HepG2 (cell line): ENCODE data around the gene TRIM25. TPM values are rescaled to one million over a fixed set of nuclear protein-coding genes. Genes with fewer than 3 reads are reported as not detected.

Experiments used
- DPF2 ChIP-seq: sonication (generic); formaldehyde crosslinking; IDR thresholded peaks from 2 replicates; pipeline ENCODE4 v1.4.0; 2020; ENCODE audit warnings: mild to moderate bottlenecking, low read depth, missing genetic modification reagents, borderline replicate concordance
- FOSL1 ChIP-seq: sonication (generic); formaldehyde crosslinking; IDR thresholded peaks from 2 replicates; pipeline ENCODE4 v1.9.0; 2021; ENCODE audit warnings: missing genetic modification reagents, borderline replicate concordance
- FOXO1 ChIP-seq: sonication (generic); formaldehyde crosslinking; IDR thresholded peaks from 2 replicates; pipeline ENCODE4 v1.4.0; 2020; ENCODE audit warnings: missing genetic modification reagents
- KDM5B ChIP-seq: sonication (generic); formaldehyde crosslinking; IDR thresholded peaks from 2 replicates; pipeline ENCODE4 v1.4.0; 2020; ENCODE audit warnings: missing genetic modification reagents, mild to moderate bottlenecking, borderline replicate concordance
- KDM6A ChIP-seq: IDR thresholded peaks from 2 replicates; pipeline ENCODE4 v1.6.1; 2016; ENCODE audit warnings: low read depth
- NFE2 ChIP-seq: sonication (generic); formaldehyde crosslinking; IDR thresholded peaks from 2 replicates; pipeline ENCODE4 v1.4.0; 2020; ENCODE audit warnings: missing genetic modification reagents
- NFYC ChIP-seq: IDR thresholded peaks from 2 replicates; pipeline ENCODE4 v1.6.1; 2016; ENCODE audit warnings: missing genetic modification reagents, missing compliant biosample characterization
- TEAD3 ChIP-seq: optimal IDR thresholded peaks from 2 replicates; pipeline ENCODE3; 2016; ENCODE audit warnings: borderline replicate concordance
- ZNF335 ChIP-seq: sonication (generic); formaldehyde crosslinking; IDR thresholded peaks from 2 replicates; pipeline ENCODE4 v1.4.0; 2020; ENCODE audit warnings: missing genetic modification reagents
- ZNF431 ChIP-seq: sonication (generic); formaldehyde crosslinking; IDR thresholded peaks from 2 replicates; pipeline ENCODE4 v1.9.0; 2022; ENCODE audit warnings: missing genetic modification reagents, low read depth, mild to moderate bottlenecking, borderline replicate concordance
- ZNF460 ChIP-seq: sonication (generic); formaldehyde crosslinking; IDR thresholded peaks from 2 replicates; pipeline ENCODE4 v1.5.1; 2020; ENCODE audit warnings: missing genetic modification reagents, mild to moderate bottlenecking, borderline replicate concordance
- ZNF543 ChIP-seq: sonication (generic); formaldehyde crosslinking; IDR thresholded peaks from 2 replicates; pipeline ENCODE4 v1.4.0; 2020; ENCODE audit warnings: mild to moderate bottlenecking, missing genetic modification reagents
- ZNF552 ChIP-seq: sonication (generic); formaldehyde crosslinking; IDR thresholded peaks from 2 replicates; pipeline ENCODE4 v1.9.0; 2022; ENCODE audit warnings: missing genetic modification reagents, mild to moderate bottlenecking, borderline replicate concordance
- ZNF746 ChIP-seq: sonication (generic); formaldehyde crosslinking; IDR thresholded peaks from 2 replicates; pipeline ENCODE4 v1.8.0; 2022; ENCODE audit warnings: mild to moderate bottlenecking, missing genetic modification reagents
- ZNF747 ChIP-seq: sonication (generic); formaldehyde crosslinking; IDR thresholded peaks from 2 replicates; pipeline ENCODE4 v1.8.1; 2023; ENCODE audit warnings: missing genetic modification reagents, mild to moderate bottlenecking, borderline replicate concordance
- ZZZ3 ChIP-seq: sonication (generic); formaldehyde crosslinking; IDR thresholded peaks from 2 replicates; pipeline ENCODE4 v1.4.0; 2020; ENCODE audit warnings: missing genetic modification reagents, mild to moderate bottlenecking, borderline replicate concordance
- polyA plus RNA-seq, 8 experiments: library from polyadenylated mRNA; depleted of rRNA in 3 of 8; stranded (reverse) in 7 of 8; unstranded in 1 of 8; fragments of >200 nt; fragmentation: Illumina TruSeq in 4 of 8; extraction: Trizol in 4 of 8; gene quantifications; 2 replicates each; pipeline versions ENCODE4 v1.2.1 to v1.2.3, GENCODE V29; 2011 to 2016; ENCODE audit warnings: low read depth in 4 of 8, missing spikeins in 1 of 8, mixed read lengths in 1 of 8; ENCODE audit not compliant: insufficient read depth in 1 of 8
- total RNA-seq, 5 experiments: library from RNA; depleted of rRNA; stranded (reverse); fragments of >200 nt; fragmentation: Illumina TruSeq; extraction: Trizol; gene quantifications; 2 replicates each; pipeline ENCODE4 v1.2.3, GENCODE V29; 2016; ENCODE audit warnings: low read depth in 1 of 5
- TF ChIP-seq, protein P1 (sequence below): IDR thresholded peaks from 2 replicates; pipeline ENCODE4 v1.6.1; 2018; ENCODE audit warnings: missing genetic modification reagents
- TF ChIP-seq, protein P2 (sequence below): sonication (generic); formaldehyde crosslinking; IDR thresholded peaks from 2 replicates; pipeline ENCODE4 v1.4.0; 2020; ENCODE audit warnings: missing genetic modification reagents, mild to moderate bottlenecking, borderline replicate concordance
- TF ChIP-seq, protein P3 (sequence below): sonication (generic); formaldehyde crosslinking; IDR thresholded peaks from 2 replicates; pipeline ENCODE4 v1.5.0; 2020; ENCODE audit warnings: missing genetic modification reagents, mild to moderate bottlenecking, borderline replicate concordance
- TF ChIP-seq, protein P4 (sequence below): conservative IDR thresholded peaks from 2 replicates; pipeline ENCODE4 v1.6.1; 2018; ENCODE audit warnings: missing genetic modification reagents
- TF ChIP-seq, protein P5 (sequence below): sonication (generic); formaldehyde crosslinking; IDR thresholded peaks from 2 replicates; pipeline ENCODE4 v1.8.0; 2022; ENCODE audit warnings: mild to moderate bottlenecking, missing genetic modification reagents, moderate library complexity

The TRIM25 gene
- total and polyA plus RNA-seq, 2 of the 13 experiments (the other 11 are each of a cell fraction or from before 2014, with no cell fraction given), result 30.8 to 42.2 TPM

DNA sequence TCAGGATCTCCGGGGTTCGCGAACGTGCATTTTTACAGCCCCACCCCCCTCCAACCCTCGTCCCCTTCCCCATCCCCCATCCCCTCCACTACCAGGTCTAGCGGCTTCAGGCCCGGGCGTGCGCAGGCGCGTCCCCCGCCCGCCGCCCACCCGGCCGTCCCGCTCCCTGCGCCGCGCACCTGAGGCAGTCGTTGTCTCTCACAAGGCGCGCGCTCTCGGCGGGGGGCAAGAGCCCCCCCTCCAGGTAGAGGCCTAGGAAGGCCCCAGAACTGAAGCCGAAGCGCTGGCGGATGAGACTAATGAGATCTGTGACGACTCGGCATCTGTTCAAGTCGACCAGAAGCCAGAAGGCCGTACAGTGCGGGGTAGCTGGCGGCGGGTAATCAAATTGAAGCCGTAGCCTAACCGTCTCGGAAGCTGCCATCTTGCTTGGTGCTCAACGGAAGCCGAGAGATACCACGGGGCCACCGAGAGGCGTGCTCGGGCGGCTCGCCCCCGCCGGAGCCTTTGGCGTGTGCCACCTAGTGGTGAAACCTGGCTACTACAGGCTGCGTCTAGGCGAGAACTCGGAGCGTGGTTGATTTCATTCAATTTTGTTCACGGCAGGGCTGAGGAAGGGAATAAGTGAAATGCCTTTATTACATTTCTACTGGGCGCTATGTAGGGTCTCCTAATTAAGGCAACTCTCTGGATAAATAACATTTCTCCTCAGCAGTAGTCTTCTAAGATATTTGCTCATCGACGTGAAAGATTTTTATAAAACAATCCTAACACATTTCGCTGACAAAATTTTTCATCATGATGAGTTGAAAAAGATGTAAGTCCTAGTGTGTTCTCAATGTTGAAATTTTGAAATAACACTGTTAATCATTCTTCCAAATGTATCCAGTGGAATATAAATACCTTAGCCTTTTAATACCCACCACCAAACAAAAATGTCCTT is 47.0 kb upstream of the TRIM25 start, which contains the start of gene COIL (continued):
- TF ChIP-seq, protein P1, sequence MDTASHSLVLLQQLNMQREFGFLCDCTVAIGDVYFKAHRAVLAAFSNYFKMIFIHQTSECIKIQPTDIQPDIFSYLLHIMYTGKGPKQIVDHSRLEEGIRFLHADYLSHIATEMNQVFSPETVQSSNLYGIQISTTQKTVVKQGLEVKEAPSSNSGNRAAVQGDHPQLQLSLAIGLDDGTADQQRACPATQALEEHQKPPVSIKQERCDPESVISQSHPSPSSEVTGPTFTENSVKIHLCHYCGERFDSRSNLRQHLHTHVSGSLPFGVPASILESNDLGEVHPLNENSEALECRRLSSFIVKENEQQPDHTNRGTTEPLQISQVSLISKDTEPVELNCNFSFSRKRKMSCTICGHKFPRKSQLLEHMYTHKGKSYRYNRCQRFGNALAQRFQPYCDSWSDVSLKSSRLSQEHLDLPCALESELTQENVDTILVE (CRISPR knock-in tag), result peak; percentile 86
- TF ChIP-seq, protein P2, sequence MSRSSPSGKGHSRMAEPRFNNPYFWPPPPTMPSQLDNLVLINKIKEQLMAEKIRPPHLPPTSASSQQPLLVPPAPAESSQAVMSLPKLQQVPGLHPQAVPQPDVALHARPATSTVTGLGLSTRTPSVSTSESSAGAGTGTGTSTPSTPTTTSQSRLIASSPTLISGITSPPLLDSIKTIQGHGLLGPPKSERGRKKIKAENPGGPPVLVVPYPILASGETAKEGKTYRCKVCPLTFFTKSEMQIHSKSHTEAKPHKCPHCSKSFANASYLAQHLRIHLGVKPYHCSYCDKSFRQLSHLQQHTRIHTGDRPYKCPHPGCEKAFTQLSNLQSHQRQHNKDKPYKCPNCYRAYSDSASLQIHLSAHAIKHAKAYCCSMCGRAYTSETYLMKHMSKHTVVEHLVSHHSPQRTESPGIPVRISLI (CRISPR knock-in tag), result 0 out of 2 replicates have a peak, but pooled peaks have one; percentile 50
- TF ChIP-seq ZNF746, result peak; percentile 36; the same call in 1 of the 2 replicates
- no peak for TF ChIP-seq ZNF335 (CRISPR knock-in tag)
- TF ChIP-seq ZNF543 (CRISPR knock-in tag), result 0 out of 2 replicates have a peak, but pooled peaks have one; percentile 58
- peak; percentile 89; the same call in 1 of the 2 replicates for TF ChIP-seq ZZZ3 (CRISPR knock-in tag)
- peak; percentile 96 for TF ChIP-seq ZNF747 (CRISPR knock-in tag)
- TF ChIP-seq ZNF552 (CRISPR knock-in tag), result peak; percentile 72; the same call in 1 of the 2 replicates
- peak; percentile 33; the same call in 1 of the 2 replicates for TF ChIP-seq ZNF460 (CRISPR knock-in tag)
- TF ChIP-seq NFE2 (CRISPR knock-in tag), result no peak
- peak; percentile 89; the same call in 1 of the 2 replicates for TF ChIP-seq KDM5B (CRISPR knock-in tag)
- peak; percentile 85 for TF ChIP-seq ZNF431 (CRISPR knock-in tag)
- TF ChIP-seq FOXO1 (CRISPR knock-in tag), result no peak
- TF ChIP-seq, protein P3, sequence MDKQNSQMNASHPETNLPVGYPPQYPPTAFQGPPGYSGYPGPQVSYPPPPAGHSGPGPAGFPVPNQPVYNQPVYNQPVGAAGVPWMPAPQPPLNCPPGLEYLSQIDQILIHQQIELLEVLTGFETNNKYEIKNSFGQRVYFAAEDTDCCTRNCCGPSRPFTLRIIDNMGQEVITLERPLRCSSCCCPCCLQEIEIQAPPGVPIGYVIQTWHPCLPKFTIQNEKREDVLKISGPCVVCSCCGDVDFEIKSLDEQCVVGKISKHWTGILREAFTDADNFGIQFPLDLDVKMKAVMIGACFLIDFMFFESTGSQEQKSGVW (CRISPR knock-in tag), result peak; percentile 85; the same call in 1 of the 2 replicates
- no peak for TF ChIP-seq FOSL1 (CRISPR knock-in tag)
- no peak for TF ChIP-seq DPF2 (CRISPR knock-in tag)
- TF ChIP-seq, protein P4, sequence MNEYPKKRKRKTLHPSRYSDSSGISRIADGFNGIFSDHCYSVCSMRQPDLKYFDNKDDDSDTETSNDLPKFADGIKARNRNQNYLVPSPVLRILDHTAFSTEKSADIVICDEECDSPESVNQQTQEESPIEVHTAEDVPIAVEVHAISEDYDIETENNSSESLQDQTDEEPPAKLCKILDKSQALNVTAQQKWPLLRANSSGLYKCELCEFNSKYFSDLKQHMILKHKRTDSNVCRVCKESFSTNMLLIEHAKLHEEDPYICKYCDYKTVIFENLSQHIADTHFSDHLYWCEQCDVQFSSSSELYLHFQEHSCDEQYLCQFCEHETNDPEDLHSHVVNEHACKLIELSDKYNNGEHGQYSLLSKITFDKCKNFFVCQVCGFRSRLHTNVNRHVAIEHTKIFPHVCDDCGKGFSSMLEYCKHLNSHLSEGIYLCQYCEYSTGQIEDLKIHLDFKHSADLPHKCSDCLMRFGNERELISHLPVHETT (CRISPR knock-in tag), result peak; percentile 87; the same call in 1 of the 2 replicates
- TF ChIP-seq, protein P5, sequence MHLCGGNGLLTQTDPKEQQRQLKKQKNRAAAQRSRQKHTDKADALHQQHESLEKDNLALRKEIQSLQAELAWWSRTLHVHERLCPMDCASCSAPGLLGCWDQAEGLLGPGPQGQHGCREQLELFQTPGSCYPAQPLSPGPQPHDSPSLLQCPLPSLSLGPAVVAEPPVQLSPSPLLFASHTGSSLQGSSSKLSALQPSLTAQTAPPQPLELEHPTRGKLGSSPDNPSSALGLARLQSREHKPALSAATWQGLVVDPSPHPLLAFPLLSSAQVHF (CRISPR knock-in tag), result peak; percentile 61; the same call in 1 of the 2 replicates
- peak; percentile 36; the same call in 1 of the 2 replicates for TF ChIP-seq NFYC (CRISPR knock-in tag)
- TF ChIP-seq TEAD3 (CRISPR knock-in tag), result peak; percentile 84
- no peak for TF ChIP-seq KDM6A (CRISPR knock-in tag)
